HCT116 (cell line): ENCODE measurements around the gene EIF5A2.

Experiments used
- CTCF ChIP-seq, 3 experiments: fragments of 200-600 bp in 1 of 3; sonication (generic) in 1 of 3; IDR thresholded peaks in 2 of 3; conservative IDR thresholded peaks in 1 of 3; 2 replicates each; pipeline ENCODE4 v1.5.1; 2012 to 2017; ENCODE audit warnings: low read depth in 2 of 3, low read length in 2 of 3, antibody characterized with exemption in 1 of 3, borderline replicate concordance in 1 of 3, control low read depth in 1 of 3, mild to moderate bottlenecking in 1 of 3, mixed read lengths in 1 of 3, mixed run types in 1 of 3, moderate library complexity in 1 of 3; ENCODE audit not compliant: insufficient read depth in 1 of 3
- MAX ChIP-seq: IDR thresholded peaks from 2 replicates; pipeline ENCODE4 v1.6.1; 2012
- POLR2A ChIP-seq: IDR thresholded peaks from 2 replicates; pipeline ENCODE4 v1.7.0; 2011; ENCODE audit warnings: borderline replicate concordance; ENCODE audit not compliant: insufficient read depth, insufficient read length; ENCODE audit errors: extremely low read depth
- POLR2AphosphoS5 ChIP-seq: IDR thresholded peaks from 2 replicates; pipeline ENCODE4 v1.6.1; 2011; ENCODE audit warnings: mild to moderate bottlenecking, low read depth, low read length, moderate library complexity
- SIN3A ChIP-seq: IDR thresholded peaks from 2 replicates; pipeline ENCODE4 v1.6.1; 2012; ENCODE audit warnings: low read depth
- ZFX ChIP-seq: fragments of 450-650 bp; IDR thresholded peaks from 2 replicates; pipeline ENCODE4 v1.6.1; 2017
- ZNF274 ChIP-seq: fragments of 200-500 bp; sonication (Bioruptor generic); IDR thresholded peaks from 2 replicates; pipeline ENCODE4 v1.6.1; 2014; ENCODE audit warnings: mild to moderate bottlenecking, low read depth, low read length, inconsistent platforms

- TF ChIP-seq ZNF274 (no peak), SIN3A (no peak), MAX (peak; percentile 98), POLR2A (no peak), POLR2AphosphoS5 (peak; percentile 34; the same call in 1 of the 2 replicates), CTCF (IDR thresholded peaks at IDR 0.05 in 2 of 3, conservative IDR thresholded peaks at IDR 0.05 in 1 of 3; ENCODE audit: borderline replicate concordance in 1 of 3, insufficient read depth in 1 of 3, low read depth in 2 of 3, low read length in 2 of 3) (no peak), ZFX (peak; percentile 72)
These were observed at the start of gene EIF5A2 for GRCh38 chr3:170908235-170909116.
